ENCODE data around the gene PCCA.

DNA sequence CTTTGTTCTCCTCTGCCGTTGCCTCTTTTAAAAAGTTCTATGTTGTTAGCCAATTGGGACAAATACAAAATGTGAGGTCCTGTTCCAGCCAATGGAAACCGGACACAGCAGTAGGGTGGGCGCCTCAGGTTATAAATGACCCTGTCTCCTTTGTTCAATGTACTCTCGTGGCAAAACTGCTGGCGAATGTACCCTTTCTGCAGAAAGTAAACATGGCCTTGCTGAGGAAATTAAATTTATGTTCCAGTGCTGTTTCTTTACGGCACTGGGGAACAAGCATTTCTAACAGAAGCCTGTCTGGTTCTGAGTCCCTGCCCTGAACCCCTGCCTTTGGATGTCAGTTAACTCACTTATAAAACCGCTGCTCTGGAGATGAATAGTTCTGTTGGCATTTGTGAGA is 140.7 kb downstream of the PCCA start:
- TF ChIP-seq POLR2AphosphoS5 (IDR thresholded peaks at IDR 0.05): no peak
- TF ChIP-seq, protein P1, sequence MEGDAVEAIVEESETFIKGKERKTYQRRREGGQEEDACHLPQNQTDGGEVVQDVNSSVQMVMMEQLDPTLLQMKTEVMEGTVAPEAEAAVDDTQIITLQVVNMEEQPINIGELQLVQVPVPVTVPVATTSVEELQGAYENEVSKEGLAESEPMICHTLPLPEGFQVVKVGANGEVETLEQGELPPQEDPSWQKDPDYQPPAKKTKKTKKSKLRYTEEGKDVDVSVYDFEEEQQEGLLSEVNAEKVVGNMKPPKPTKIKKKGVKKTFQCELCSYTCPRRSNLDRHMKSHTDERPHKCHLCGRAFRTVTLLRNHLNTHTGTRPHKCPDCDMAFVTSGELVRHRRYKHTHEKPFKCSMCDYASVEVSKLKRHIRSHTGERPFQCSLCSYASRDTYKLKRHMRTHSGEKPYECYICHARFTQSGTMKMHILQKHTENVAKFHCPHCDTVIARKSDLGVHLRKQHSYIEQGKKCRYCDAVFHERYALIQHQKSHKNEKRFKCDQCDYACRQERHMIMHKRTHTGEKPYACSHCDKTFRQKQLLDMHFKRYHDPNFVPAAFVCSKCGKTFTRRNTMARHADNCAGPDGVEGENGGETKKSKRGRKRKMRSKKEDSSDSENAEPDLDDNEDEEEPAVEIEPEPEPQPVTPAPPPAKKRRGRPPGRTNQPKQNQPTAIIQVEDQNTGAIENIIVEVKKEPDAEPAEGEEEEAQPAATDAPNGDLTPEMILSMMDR (IDR thresholded peaks at IDR 0.05): no peak
- TF ChIP-seq EP300 (IDR thresholded peaks at IDR 0.05): no peak

Measured in suprapubic skin (tissue), 4 donors.